Activated naive CD4-positive, alpha-beta T cell (primary cell): ENCODE measurements around the gene DST.
"Not testable (repeated sequence)": the region's sequence is repeated elsewhere in the genome, so short reads cannot be mapped to it uniquely, and the experiment has no call there.

ENCODE experiments used
- DNase-seq, 4 experiments: peaks; one replicate each; lab custom pipeline; 2025; lab: John Stamatoyannopoulos, UW

The DST gene

DNA sequence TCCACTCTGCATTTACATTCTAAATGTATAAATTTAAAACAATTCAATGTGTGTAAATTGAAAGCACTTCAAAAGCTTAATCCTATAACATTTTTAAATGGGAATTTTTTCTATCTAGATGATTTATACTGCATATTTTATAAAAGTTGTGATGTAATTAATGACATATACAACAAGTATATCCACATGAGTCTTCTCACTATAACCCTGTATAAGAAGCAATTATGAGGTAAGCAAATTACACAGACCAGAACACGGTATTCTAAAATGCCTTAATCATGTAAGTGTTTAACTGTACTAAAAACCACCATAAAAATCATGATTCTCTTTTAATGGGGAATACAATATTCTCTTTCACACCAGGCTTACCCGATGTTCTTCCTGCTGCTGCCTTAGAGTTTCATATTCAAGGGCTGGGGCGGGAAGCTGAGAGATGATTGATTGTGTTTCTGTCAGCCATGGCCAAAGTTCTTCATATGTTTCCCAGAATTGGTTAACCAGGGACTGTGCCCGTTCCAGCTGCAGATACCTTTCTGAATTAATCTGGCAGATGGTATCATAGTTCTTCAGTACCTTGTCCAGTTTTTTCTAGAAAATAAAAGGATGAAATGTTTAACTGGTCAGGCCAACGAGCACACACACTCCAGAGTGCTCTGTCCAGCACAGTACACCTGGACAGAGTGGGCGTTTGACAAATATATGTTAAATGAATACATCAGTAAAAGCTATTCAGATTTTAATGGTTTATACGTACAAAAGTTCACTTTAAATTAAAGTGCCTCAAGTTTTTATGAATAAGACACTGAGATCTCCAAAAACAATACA, 127.4 kb downstream of the DST start:
- no peak for DNase-seq

DNA sequence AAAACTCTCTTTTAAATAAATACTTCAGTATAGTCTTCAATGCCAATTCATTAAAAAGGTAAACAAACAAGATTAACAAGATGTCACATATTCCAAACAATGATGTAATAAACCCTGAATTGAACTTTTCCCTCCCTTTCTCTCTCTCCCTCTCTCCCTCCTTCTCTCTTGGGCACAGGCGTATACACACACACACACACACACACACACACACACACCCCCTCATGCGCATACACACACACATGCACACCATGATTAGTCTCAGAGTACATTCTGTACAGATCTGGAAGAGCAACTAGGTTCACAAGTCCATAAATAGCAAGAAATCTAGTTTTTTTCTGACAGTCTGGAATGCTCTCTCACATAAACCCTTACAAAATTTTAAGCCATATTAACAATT, 128.3 kb downstream of the DST start:
- no peak for DNase-seq

DNA sequence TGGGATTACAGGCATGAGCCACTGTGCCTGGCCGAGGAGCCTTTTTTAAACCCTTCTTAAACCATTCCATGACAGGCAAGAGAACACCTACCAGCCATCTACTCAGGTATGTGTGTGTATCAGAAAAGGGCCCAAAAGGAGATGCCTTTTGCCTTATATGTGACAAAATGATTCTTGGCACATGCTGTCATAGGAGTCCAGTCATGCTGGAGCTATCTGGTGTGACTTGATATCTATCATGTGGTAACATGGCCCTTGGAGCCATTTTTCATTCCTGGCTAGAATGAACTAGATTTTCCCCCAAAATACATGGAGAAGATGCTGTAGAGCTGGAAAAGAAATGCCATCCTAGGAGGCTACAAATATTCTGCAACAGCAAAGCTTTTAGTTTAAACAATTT, 129.1 kb downstream of the DST start:
- DNase-seq: no peak

DNA sequence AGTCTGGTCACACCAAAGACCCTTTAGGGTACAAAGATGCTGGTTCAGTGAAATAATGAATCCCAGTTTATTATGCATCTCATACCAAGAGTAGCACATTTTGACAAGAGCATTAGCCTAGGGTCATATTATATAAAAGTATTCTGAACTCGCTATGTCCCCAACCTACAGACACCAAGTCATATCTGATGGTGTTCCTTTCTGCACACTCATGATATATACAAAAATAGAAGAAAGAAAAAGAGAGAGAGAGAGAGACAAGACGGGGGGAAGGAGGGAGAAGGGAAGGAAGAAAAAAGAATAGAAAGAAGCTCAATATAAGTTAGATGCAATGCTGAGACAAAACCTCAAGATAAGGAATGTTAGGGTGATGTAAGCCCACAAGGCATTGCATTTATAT, 131.1 kb downstream of the DST start:
- no peak for DNase-seq

DNA sequence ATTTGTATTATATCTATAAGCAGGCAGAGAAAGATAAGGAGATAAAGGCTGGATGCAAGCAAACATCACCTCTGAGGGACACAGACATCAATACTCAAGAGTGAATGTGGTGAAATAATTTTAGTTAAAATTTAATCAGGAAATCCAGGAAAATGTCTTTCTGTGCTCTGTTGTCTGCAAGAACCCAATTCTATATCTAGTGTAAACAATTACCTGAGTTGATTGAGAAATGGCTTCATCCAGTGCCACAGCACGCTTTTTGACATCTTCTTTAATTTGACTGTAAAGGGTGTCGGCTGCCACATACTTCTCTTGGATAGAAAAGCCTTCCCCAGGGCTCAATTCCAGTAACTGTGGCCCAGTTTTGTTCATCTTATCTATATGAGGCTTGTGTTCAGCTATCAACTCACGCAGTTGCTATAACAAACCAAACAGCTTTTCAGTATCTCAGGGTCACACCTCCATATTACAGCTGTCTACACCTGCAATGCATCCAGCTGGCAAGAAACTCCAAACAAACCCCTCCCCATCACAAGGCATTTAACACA, 131.6 kb downstream of the DST start:
- no peak for DNase-seq

DNA sequence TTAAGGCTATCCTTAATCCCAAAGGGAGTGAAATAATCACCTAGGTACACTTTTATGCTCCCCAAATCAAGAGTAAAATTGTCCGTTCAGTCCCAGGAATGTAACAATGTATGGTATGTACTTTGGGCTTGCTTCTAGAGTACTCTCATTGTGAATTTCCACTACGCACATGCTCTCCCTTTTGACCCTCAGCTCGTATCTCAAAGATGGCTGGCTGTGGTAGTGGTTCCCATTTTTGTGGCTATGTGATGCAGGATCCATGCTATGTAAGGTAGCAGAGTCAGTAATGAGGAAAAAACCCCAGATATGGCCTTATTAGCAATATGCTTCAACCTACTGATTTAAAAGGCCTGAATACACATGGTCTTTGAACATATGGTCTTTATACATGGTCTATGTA, 133.7 kb downstream of the DST start:
- DNase-seq: no peak

DNA sequence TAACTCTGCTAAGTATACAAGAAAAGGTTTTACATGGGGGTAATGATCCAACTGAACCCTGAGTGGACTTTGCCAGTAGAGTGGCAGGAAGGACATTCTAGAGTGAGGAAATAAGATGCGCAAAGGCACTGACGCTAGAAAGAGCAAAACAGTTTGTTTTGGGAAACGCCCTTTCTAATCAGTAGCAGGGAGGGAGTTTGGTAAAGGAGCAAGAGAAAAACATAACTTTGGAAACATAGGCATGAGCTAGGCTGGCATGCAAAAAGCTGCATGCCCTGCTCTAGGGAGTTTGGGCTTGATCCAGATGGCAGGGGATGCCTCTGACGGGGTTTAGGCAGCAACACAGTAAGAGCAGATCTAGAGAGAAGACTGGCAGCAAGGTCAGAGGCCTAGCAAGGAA, 135.2 kb downstream of the DST start:
- DNase-seq: no peak

DNA sequence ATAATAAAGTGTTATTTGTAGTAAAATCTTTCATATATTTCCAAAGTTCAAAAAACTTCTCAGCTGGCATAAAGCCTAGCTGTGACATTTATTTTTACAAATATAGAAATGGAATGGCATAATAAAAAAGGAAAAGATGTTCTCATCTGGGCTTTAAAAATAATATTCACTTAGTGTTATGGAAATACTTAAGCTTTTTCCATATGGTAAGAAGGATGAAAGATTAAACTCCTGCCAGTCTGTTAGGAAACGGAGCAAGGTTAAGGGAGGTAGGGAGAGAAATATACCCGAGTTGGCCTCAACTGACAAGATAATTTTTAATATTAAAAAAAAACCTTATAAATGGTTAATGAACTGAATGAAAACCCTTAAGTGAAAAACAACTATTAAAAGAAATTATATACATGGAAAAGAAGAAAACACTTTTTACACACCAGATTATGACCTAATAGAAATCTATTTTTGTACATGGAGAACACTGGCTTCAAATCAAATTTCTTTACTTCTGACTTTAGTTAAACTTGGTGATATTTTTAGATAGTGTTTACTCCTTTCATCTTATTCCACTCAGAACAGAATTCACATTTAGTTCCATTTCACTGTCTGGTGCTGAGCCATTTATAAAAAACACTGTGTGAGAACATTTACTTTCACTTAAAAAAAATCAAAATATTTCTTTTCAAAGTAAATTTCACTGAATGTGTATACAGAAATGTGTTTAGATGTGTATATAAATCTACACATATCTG, 137.0 kb downstream of the DST start:
- DNase-seq: no peak

DNA sequence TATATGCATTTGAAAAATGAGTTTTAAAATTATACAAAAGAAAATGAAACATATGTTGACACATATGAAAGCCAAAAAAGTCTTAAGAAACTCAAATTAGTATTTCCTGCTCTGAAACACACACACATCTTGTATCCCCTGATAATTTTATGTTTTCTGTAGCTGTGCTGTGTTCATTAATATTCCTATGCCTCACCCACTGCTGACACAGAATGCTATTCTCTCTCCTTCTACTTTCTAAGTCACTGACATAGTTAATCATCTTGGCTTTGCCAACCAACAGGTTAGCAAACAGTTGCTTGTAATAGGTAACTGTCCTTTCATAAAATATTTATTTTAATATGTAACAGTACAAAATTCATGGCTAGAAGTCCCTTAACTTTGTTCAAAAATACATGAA, 140.7 kb downstream of the DST start:
- DNase-seq: no peak

DNA sequence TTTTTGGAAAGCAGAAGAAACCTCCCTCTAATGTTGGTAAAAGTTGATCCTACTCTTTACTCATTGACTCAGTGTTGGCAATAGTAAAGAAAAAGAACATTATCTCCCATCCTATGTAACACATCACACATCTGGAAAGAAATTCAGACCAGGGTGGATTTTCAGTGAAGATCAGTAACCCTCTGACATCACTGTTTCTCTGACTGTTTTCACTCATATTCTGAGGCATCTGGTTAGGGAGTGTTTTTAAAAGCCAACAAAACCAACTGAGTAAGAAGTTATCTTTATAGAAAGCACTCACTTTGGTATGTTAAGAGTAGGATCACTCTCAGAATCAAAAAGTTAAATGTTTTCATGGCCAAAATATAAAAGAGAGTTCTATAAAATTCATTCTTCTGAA, 143.6 kb downstream of the DST start:
- no peak for DNase-seq

DNA sequence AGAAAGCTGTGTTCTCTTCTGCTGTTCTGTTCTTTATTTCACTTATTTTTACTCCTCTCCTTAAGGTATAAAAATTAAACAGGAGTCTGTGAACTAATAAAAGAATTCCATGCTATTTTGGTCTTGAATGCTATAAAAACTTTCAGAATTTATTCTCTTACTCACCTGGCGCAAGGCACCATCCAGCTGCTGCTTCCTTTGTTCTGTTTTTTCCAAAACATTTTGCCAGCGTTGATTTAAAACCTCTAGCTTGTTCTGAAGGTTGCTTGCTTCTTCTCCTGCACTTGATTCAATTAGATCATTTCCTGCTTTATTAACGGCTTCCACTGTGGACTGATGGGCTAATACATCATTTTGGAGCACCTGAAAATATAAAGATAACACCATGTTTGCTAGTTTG, 145.0 kb downstream of the DST start:
- DNase-seq: no peak

DNA sequence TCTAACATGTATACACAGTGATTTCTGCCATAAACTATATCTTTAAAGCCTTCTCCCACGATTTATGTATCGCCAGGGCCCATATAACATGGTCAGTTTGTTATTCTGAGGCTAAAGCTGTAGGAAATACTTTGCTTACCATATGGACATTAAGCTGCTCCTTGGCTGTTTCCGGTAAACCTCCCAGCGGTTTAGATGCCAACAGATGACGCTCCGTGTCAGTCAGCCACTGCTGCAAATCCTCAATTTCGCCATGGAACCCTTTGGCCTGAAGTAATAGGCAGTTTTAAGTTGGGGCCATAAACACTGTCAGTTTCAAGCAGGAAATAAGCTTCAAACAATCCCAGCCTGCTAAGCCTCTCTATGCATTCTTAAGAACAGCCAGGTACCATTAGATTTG, 145.4 kb downstream of the DST start:
- DNase-seq: no peak

DNA sequence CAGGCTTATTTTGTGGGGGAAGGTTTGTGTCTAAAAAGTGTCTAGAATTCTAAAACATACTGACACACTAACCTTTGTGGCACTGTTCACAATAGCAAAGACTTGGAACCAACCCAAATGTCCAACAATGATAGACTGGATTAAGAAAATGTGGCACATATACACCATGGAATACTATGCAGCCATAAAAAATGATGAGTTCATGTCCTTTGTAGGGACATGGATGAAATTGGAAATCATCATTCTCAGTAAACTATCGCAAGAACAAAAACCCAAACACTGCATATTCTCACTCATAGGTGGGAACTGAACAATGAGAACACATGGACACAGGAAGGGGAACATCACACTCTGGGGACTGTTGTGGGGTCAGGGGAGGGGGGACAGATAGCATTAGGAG, 146.0 kb downstream of the DST start:
- DNase-seq: not testable (repeated sequence)

DNA sequence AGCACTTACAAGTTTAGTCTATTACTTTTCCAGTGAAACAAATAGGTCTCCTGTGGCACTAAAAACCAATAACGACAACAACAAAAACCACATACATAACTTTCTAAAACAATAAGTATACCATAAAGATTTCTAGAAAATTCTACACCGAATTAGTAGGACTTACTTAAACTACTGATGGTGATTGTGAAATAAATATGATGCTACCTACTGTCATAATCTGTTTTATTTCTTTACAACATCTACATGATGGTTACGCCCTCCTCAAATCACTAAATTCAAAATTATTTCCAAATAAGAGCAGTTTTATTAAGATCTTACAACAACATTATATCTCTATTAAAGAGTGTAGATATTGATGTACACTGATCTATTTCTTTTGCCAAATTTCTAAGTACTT, 147.0 kb downstream of the DST start:
- DNase-seq: no peak

DNA sequence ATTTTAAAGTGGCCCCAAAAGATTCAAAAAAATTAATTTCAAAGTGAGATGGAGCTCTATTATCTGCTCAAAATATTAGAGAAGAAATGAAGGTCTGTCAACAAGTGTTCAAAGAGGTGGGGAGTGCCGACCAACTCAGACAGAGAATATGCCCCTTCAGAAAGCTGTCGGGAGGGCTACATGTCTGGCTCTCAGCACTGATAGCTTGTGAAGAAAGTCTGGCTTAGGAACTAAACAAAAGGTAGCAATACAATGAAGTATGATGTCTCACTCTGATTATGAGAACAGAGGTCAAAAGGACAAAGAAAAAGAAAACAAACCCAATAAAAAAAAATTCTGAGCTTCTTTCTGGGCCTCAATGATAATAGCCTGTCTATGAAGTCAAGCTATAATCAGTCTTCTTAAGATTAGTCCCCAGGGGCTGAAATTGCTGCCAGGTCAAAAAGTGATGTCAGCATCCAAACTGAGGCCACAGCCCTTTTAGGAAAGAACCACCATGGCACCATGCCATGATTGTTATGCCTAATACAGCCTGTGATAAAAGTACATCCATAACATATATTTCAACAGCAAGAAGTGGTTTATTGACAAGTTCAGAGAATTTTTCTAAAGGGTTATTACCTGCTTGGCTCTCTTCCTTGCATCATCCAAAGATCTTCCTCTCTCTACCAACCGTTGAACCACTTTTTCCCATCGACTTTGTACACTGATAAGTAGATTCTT, 150.9 kb downstream of the DST start:
- no peak for DNase-seq

DNA sequence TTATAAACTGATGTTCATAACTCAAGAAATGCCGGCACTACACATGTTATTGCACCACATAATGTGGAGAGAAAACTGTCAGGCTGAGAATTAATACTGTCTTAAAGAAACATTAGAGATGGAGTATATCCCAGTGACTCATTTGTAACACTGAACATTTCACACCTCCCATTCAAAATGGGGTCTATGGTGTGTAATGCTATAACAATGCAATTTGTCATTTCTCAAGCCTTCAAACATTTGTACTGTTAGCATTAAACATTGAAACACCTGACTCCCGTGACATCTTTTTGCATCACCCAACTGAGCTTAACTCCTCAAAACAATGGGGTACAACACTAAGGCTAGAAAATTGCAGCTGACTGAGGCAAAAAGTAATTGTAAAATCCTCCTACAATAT, 151.7 kb downstream of the DST start:
- no peak for DNase-seq

DNA sequence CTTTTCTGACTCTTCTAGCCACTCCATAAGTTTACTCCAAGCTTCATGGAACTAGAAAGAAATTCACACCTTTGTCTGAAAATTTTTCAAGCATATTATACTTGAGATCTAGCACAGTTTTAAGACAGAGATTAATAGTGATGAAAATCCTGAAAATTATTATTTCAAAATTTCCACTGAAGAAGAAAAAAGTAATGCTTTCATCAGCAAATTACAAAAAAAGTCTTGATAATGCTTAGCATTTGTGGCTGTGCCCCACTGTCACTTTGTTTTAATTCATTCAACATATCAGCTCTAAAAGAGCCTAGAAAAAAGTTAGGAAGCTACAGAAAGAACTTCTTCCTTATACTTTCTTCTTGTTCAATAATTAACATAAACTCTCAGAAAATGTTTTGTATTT, 153.1 kb downstream of the DST start:
- no peak for DNase-seq

DNA sequence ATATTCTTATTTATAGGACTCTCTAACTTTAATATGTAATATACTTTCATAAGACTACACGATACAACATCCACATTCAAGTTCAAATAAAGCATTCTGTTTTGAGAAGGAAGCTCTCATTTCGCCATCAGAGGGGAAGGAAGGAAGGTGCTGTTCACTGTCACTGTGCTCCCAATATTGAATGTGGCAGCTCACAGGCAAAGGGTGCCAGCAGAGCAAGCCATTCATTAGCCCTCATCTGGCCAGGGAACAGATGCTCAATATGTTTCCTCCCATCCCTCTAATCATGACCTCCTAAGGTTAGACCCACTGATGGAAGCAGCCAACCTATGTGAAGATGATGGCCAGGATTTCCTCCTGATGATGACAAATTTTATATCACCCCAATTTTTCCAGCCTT, 154.4 kb downstream of the DST start:
- DNase-seq: no peak

DNA sequence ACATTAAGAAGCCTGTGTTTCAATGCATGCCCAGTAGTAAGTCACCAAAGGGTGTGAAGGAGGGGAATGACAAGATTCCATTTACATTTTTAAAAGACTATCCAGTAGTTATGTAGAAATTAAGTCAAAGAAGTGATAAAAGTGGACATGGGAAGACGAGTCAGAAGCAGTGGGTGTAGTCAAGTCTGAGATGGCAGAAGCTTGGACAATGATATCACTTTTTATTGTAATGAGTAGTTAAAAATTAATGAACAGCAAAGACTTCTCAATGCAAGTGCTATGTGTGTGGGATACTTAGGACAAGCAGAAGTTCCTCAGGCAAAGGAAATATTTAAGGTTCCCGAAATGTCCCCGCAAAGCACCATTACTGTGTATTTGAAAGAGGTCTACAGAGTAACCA, 156.0 kb downstream of the DST start:
- DNase-seq: no peak

DNA sequence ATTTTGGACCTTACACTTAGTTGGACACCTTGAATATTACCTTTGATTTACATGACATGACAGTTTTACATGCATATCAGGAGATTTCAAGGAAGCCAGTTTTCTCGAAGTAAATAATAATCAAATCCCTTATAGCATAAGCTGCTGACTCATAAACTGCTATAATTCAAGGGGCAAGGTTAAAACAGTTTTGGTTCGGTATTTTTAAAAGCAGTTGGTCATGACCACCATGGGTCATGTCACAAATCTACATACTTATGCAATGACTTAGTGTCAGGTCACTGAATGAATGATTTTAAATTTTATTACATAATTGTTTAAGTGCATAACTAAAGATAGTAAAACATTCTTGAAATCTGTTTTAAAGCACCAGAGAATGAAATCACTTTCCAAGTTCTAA, 158.0 kb downstream of the DST start:
- no peak for DNase-seq

DNA sequence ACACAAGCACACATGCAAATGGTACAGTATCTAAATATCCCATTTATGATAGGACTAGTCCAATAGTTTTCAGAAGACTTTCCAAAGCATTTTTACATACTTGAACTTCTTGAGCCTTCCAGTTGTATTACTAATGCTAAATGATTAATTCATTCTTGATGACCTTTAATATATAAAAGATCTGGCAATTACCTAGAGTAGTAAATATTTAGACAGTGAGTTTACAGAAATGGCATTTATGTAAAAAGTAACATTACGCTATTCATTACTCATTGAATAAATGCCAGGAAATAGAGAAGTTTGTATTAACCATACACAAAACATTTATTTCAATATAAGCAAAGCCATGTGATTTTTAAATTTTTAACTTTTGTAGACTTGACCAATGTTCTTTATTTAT, 158.8 kb downstream of the DST start:
- no peak for DNase-seq

DNA sequence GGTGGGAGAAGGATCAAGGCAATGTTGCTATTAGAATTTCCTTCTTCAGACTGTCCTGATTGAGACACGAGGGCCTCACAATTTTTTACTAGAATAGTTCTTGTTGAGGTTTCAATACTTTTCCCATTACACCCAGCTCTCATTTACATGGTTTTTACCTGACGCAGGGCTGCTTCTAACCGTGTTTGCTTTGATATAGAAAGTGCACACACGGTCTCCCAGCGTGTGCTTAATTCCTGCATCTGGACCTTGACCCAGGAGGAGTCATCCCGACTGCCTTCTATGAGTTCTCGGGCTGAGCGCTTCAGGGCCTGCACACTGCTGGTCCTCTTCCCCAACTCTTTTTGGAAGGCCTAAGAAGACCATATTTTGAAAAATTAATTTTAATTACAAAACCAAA, 160.2 kb downstream of the DST start:
- no peak for DNase-seq

DNA sequence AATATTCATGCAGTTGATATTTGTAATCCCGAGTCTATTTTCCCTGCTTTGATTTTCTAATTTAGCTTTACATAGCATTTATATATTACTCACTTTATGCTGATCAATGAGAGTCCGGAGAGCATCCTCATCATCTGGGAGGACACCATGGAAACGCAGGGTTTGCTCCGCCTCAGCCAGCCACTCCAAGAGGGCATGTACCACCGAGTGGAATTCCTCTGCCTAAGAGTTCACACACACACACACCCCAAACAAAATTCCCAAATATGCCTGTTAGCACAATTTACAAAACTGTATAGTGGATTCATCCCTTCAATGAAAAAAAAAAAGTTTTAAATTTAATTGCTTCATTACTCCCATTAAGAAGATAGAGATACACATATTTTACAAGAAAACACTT, 160.7 kb downstream of the DST start:
- no peak for DNase-seq
